ENCODE measurements around the gene ATP13A1.

ATP13A1 gene

GRCh38 chr19:19662871-19663255, 613 bp downstream of the ATP13A1 start:
- no peak for DNase-seq (ENCODE audit: low read depth)

- DNase-seq (ENCODE audit: low read depth) = no peak
Observed at GRCh38 chr19:19662344-19662743, 1.1 kb downstream of the ATP13A1 start.

GRCh38 chr19:19661675-19662251, 1.7 kb downstream of the ATP13A1 start:
- peak; percentile 30 for DNase-seq (ENCODE audit: low read depth)

- DNase-seq (ENCODE audit: low read depth) = no peak
Observed at GRCh38 chr19:19661141-19661674, 2.3 kb downstream of the ATP13A1 start.

GRCh38 chr19:19659646-19660245, 3.7 kb downstream of the ATP13A1 start:
- DNase-seq (ENCODE audit: low read depth) = no peak

GRCh38 chr19:19657397-19657783, 6.1 kb downstream of the ATP13A1 start:
- no peak for DNase-seq (ENCODE audit: low read depth)

- no peak for DNase-seq (ENCODE audit: low read depth)
Observed at GRCh38 chr19:19656451-19657396, 6.8 kb downstream of the ATP13A1 start.

GRCh38 chr19:19655641-19656343, 7.7 kb downstream of the ATP13A1 start:
- DNase-seq (ENCODE audit: low read depth) = no peak

GRCh38 chr19:19655051-19655594, 8.4 kb downstream of the ATP13A1 start:
- no peak for DNase-seq (ENCODE audit: low read depth)

- no peak for DNase-seq (ENCODE audit: low read depth)
Observed at GRCh38 chr19:19654441-19654840, 9.0 kb downstream of the ATP13A1 start.

- DNase-seq (ENCODE audit: low read depth) = no peak
Observed at GRCh38 chr19:19653597-19654147, 9.8 kb downstream of the ATP13A1 start.

GRCh38 chr19:19652482-19653295, 10.8 kb downstream of the ATP13A1 start:
- no peak for DNase-seq (ENCODE audit: low read depth)

- DNase-seq (ENCODE audit: low read depth) = no peak
Observed at GRCh38 chr19:19651076-19651475, 12.4 kb downstream of the ATP13A1 start.

GRCh38 chr19:19650331-19650730, 13.1 kb downstream of the ATP13A1 start:
- DNase-seq (ENCODE audit: low read depth) = no peak

- DNase-seq (ENCODE audit: low read depth) = no peak
Observed at GRCh38 chr19:19649580-19649995, 13.9 kb downstream of the ATP13A1 start.

GRCh38 chr19:19649155-19649554, 14.3 kb downstream of the ATP13A1 start:
- no peak for DNase-seq (ENCODE audit: low read depth)

GRCh38 chr19:19647037-19647835, 16.2 kb downstream of the ATP13A1 start:
- DNase-seq (ENCODE audit: low read depth) = no peak

GRCh38 chr19:19645233-19645870, 18.1 kb downstream of the ATP13A1 start:
- DNase-seq (ENCODE audit: low read depth) = no peak

GRCh38 chr19:19644054-19644388, 19.5 kb downstream of the ATP13A1 start:
- DNase-seq (ENCODE audit: low read depth) = no peak

Data from activated T-cell treated with anti-CD3 and anti-CD28 coated beads for 24 hours (primary cell).